Hematopoietic multipotent progenitor cell treated with erythropoietin and hydrocortisone succinate and interleukin-3 and kit ligand, for 15 days (in vitro differentiated cells): ENCODE measurements around the gene ZCRB1.

ENCODE experiments used
- DNase-seq: peaks from one replicate; pipeline ENCODE4 v3.0.0-alpha.2; 2015; ENCODE audit warnings: low spot score

ZCRB1 gene

GRCh38 chr12:42277396-42278127, 48.3 kb downstream of the ZCRB1 start:
- no peak for DNase-seq

GRCh38 chr12:42275499-42275898, 50.4 kb downstream of the ZCRB1 start:
- DNase-seq: no peak

GRCh38 chr12:42273706-42274105, 52.2 kb downstream of the ZCRB1 start:
- DNase-seq: no peak

GRCh38 chr12:42270596-42270995, 55.3 kb downstream of the ZCRB1 start:
- no peak for DNase-seq

DNA sequence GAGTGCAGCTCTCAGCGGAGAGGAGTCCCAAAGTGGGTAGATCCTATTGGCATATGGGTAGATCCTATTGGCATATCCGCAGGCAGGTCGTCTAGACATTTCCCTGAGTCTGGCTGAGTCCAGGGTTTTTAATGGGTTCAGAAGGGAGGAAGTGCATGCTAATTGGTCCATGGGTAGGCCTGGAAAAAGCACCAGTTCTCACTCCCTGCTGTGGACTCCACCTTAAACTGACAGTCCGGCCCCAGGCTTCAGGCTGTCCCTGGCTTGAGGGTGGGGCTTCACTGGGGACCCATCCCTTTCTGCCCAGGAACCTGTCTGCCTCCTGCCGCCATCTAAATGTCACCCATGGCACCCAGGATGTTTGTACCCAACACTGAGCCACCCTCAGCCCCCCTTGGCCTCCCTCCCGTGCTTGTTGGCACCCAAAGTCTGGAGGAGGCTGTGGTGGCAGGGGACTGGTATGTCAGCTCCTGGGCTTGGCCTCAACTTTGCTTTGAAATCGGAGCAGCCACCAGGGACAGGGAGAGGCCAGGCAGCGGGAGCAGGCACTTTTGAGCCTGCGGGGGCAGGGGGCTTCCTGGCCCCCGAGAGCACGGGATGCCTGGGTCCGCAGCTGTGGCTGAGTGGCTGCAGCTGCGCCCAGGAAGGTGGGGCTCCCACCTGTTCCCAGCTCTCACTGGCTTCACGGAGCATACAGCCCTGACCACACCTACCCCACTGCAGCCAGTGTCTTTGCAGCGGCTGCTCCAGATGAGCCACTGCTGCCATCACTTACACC, 58.3 kb downstream of the ZCRB1 start:
- DNase-seq: no peak

- DNase-seq: no peak
These were observed 59.2 kb downstream of the ZCRB1 start for GRCh38 chr12:42266579-42267230.

DNA sequence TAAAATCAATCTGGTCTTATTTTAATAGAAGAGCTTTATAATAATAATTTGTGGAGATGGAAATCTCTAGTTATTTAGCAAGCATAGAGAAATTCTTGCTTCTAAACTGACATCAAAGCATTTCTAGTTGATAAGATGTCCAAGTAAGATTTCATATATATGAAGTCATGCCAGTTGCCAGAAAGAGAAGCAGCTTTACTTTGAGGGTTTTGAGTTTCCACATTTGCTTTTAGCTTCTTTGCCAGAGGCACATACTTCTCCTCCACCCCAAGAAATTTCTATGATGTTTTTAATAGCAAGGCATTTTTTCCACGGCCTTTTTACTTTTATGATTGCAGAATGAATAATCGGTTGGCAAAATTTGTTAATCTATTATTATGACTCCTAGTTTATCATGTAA, 63.6 kb downstream of the ZCRB1 start:
- no peak for DNase-seq
